C4-2B (cell line): ENCODE results near the gene VBP1.

Experiments used
- CTCF ChIP-seq: fragments of 450-650 bp; conservative IDR thresholded peaks from 2 replicates; pipeline ENCODE4 v1.5.1; 2017; ENCODE audit warnings: mild to moderate bottlenecking
- ZFX ChIP-seq: fragments of 450-650 bp; IDR thresholded peaks from 2 replicates; pipeline ENCODE4 v1.6.1; 2017

- TF ChIP-seq CTCF (no peak), ZFX (no peak)
Measured at GRCh38 chrX:155231163-155231562, 14.9 kb downstream of the VBP1 start.
